GM21825 (cell line): ENCODE data around the gene CSF1.
"Not testable (repeated sequence)": the region's sequence is repeated elsewhere in the genome, so short reads cannot be mapped to it uniquely, and the experiment has no call there.

Experiments
- ATAC-seq: cut with Tn5 transposase; IDR thresholded peaks from one replicate; pipeline ENCODE4 v1.9.1; 2021; ENCODE audit warnings: mild to moderate bottlenecking, moderate library complexity; ENCODE audit not compliant: unreplicated experiment

Gene CSF1

GRCh38 chr1:109910123-109910962 is at the start of gene CSF1:
Gene CSF1, plus strand, starts transcription at chr1:109910849. Its CDS starts 175 bp downstream, at chr1:109911024.
- no peak for ATAC-seq

DNA sequence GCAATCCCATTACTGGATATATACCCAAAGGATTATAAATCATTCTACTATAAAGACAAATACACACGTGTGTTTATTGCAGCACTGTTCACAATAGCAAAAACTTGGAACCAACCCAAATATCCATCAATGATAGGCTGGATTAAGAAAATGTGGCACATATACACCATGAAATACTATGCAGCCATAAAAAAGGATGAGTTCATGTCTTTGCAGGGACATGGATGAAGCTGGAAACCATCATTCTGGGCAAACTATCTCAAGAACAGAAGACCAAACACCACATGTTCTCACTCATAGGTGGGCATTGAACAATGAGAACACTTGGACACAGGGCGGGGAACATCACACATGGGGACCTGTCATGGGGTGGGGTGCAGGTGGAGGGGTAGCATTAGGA is 49.0 kb upstream of the CSF1 start:
- ATAC-seq, result not testable (repeated sequence)

DNA sequence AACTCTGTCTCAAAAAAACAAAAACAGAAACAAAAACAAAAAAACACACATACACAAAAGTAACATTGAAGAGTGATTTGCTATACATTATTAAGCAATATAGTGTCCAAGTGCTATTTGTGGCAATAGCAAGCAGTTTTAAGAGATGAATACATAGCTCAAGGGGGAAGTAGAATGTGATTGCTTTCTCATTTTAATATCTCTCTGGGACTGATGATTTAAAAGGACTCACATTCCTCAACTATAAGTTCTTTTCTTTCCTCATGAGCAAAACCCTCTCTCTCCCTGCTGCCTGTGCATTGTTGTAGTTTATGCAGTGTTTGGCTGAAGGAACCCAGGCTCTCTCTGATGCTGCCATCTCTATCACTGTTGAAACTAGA is 47.0 kb upstream of the CSF1 start:
- no peak for ATAC-seq

DNA sequence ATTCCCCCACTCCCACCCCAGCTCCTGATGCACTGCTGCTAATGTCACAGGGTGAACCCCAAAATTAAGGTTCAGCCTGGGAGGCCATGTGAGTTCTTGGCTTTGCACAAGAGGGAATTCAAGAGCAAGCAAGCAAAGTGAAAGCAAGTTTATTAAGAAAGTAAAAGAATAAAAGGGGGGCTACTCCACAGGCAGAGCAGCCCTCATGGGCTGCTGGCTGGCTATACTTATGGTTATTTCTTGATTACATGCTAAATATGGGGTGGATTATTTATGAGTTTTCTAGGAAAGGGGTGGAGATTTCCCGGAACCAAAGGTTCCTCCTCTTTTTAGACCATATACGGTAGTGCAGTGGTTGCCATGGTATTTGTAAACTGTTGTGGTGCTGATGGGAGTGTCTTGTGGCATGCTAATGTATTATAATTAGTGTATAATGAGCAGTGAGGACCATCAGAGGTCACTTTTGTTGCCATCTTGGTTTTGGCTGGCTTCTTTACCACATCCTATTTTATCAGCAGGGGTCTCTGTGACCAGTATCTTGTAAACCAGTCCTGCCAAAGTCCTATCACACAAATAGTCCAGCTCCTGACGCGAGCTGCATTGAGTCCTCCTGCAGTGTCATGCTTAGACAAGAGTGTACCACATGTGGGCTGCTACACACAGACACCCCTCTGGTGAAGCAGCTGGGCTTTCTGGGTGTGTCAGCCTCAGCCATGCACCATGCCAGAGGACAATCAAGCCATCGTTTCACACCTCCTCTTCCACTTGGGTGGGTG is 46.4 kb upstream of the CSF1 start:
- ATAC-seq, result no peak

GRCh38 chr1:109864930-109865612 is 45.6 kb upstream of the CSF1 start:
- no peak for ATAC-seq

GRCh38 chr1:109866071-109866470 is 44.6 kb upstream of the CSF1 start:
- ATAC-seq, result no peak

DNA sequence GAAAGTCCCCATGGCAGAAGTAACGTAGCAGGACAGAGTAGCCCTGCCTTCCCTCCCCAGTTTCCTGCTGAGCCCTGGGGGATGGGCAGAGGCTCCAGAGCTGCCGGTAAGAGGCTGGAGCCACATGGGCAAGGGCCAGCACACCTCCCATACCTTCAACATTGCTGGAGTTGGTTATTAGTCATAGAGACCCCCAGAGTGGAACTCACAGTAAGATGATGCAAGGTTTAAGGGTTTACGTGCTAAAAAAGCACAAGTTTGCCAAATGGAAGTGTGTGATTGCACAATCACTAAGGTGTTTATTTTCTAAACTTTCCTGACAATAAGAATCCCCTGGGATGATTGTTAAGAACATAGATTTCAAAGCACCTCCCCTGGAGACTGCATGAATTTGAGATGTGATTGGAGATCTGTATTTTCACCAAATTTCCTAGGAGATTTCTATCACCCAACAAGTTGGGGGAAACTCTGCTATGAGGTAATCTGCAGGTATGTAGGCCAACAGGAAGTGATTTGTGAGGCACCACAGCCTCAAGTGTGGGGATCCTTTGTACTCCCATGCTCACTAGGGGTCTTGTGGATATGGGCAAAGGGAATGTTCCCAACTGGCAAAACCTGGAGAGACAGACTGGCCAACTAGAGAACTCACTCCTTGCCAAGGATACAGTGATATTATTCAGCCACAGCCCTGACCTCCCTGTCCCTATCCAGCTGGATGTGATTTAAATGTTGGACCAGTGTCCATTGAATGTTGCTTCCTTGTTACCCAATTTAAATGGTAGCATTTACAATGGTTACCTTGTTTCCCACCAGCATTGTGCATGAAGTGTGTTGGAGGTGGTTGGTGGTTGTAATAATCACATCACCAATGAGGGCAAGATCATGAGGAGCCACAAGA is 37.1 kb upstream of the CSF1 start:
- no peak for ATAC-seq

DNA sequence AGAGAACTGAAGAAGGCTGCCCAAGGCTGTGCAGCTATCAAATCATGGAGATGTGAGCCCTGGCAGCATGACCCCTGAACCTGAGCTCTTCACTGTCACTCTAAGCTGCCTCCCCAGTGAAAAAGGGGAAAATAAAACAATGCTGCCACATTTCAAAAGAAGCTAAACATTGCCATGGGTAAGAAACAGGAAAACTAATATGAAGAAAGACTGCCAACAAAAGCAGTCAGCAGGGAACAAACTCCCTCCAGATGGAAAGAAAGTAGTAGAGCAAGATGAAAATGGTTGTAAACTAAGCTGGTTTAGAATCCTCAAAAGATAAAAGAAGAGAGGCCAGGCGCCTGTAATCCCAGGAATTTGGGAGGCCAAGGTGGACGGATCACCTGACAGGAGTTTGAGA is 36.2 kb upstream of the CSF1 start:
- ATAC-seq, result no peak

DNA sequence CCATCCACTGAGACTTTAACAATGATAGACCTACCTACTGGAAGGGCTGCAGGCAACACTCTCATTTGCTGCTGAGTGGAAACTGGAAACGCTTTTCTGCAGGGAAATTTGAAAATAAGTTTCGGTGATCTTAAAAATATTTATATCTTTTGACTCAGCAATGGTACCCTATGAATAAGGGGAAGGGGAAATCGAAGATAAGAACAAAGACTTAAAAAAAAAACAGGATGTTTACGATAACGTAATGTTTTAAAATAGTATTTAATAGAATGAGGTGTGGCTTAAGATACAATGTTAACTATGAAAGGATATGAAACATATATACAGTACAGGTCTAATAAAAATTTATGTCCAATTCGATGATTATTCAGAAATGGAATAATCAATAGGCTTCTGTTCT is 34.8 kb upstream of the CSF1 start:
- no peak for ATAC-seq

GRCh38 chr1:109876617-109877316 is 33.9 kb upstream of the CSF1 start:
- ATAC-seq, result no peak

DNA sequence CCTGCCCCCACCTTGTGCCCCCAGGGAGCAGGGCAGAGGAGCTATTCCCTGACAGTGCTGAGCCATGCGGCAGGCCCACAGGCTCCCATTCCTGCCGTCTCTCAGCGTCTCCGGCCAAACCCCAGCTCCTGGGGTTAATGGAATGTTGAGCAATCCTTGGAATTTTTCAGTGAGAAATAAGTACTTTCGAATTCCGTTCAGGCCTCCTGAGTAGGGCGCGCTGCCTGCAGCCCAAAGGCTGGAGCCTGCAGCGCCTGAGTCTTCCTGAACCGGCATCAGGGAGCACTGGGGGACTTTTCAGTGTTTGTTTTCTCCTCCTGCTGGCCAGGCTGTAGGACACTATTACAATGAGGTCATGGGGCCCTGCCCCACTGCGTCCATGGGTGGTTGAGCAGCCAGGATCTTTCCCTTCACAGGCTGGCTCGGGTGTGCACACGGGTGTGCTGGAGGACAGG is 33.3 kb upstream of the CSF1 start:
- ATAC-seq, result no peak

DNA sequence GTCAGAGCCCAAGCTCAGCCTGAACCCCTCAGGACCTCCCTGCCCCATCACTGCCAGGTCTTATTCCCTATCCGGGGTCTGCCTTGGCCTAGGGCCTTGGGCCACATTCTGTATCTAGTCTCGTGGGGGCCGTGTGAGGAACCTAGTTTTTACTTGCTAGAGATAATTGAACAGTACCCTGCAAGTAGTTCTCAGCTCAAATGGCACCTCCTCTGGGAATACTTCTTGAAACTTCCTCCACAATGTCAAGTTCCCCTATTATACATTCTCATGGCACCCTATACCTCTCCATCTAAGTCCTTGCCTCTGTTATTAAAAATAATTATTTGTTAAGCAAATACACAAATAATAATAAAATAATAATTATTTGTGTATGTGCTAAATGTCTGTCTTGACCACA is 32.9 kb upstream of the CSF1 start:
- no peak for ATAC-seq

DNA sequence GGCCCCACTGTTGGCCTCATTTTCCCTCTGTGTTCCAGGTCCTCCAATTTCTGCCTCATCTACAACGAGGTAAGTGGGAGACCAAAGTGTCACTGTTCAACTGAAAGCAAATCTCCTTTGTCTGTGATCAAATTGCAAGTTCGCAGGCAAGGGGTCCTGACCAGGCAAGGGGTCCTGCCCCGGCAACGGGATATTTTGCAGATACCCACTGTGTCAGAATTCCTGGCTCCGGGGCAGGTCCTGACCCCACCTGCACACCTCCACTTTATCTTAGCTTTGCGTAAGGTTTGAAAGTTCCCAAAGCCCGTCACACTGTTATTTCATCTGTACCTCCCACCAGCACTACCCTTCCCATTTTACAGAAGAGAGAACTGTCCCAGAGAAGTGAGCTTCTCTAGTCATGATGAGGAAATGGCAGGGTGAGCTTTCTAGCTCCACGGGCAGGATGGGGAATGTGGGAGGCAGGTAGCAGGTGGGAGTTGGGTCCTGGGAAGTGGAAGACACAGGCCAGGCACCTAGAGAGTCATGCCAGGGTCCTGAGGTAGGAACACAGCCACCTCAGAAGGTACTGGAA is 32.0 kb upstream of the CSF1 start:
- ATAC-seq, result no peak

- ATAC-seq, result not testable (repeated sequence)
Observed at GRCh38 chr1:109879371-109879770, 31.3 kb upstream of the CSF1 start.

DNA sequence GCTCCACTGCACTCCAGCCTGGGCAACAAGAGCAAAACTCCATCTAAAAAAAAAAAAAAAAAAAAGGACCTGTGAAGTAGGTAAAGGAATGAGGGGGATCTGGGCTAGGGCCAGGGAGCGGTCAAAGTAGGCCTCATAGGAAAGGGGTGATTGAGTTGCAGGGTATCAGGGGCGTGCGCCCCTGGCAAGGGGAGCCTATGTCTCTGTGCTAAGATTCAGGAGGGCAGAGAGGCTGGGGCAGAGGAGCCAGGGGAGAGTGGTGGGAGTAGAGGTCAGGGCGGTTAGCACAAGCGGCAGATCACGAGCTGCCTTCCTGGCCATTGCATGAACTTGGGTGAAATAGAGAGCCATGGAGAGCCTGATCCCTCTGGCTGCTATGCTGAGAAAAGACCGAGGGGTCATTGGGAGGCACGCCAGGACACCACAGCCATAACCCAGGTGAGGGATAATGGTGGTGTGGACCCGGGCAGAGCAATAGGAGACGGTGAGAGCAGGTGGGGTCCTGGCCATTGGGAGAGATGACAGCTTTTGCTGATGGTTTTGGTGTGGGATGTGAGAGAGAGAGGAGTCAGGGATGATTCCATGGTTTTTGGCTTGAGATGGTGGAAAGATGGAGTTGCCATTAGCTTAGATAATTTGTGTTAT is 30.6 kb upstream of the CSF1 start:
- no peak for ATAC-seq

DNA sequence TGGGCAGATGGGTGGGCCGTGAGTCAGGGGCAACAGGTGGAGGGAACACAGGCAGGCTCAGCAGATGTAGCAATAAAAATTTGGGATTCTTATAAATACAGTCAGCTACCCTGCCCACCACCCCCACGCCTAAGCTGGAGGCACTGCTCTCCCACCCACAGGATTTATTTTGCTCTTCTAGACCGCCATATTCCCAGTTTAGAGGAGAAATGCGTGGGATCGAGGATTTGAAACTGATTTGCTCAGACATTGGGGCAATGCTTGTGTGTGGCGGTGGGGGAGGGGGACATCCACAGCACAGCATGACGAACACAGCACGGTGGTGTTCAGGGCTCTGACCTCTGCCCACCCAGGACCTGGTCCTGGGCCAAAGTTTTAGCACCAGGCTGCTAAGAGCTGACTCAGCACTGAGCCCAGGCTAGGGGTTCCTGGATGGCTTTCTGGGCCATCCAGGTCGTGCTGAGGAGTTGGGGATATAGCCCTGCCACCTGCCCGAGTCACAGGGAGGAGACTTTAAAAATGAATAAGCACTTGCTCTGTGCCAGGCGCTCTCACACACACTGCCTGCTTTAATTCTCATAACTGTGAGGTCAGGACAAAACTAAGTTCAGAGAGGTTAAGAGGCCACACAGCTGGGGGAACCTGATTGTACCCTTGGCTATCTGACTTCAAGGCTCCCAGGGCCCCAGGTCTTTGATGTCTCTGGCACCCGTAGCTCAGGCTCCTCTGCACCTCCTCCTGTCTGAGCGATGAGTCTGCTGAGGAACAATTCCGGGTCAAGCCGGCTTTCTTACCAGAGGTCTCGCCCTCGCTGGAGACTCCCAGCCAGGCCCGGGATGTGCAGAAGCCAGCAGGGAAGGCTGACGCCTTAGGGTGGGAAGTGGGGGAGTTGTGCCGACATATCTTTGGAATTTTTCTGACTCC is 29.4 kb upstream of the CSF1 start:
- ATAC-seq, result no peak

DNA sequence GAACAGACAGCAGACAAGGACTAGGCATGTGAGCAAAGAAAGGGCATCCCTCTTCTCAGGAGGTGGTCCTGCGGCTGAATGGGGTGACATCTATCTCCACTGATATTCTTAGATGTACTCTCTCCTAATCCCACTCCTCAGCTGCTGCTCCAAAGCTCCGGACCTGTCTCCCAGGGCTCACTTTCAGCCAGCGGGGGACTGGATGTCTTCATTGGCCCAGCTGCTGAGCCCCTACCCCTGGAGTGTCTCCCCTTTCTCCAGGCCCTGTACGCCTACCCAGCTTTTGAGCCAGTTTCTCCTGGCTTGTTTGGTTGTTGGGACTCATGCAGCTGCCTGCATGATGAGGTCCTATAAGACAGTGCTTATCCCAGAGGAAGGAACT is 28.8 kb upstream of the CSF1 start:
- no peak for ATAC-seq
